Smooth muscle cell of the brain vasculature (primary cell): ENCODE measurements around the gene ZMYND10.
A peak's percentile ranks its signal among the peaks of the same experiment; 100 is the strongest.

Experiments used
- DNase-seq: peaks from one replicate; pipeline ENCODE4 v3.0.0-alpha.2; 2012; ENCODE audit warnings: low read depth, low spot score

ZMYND10 gene

DNA sequence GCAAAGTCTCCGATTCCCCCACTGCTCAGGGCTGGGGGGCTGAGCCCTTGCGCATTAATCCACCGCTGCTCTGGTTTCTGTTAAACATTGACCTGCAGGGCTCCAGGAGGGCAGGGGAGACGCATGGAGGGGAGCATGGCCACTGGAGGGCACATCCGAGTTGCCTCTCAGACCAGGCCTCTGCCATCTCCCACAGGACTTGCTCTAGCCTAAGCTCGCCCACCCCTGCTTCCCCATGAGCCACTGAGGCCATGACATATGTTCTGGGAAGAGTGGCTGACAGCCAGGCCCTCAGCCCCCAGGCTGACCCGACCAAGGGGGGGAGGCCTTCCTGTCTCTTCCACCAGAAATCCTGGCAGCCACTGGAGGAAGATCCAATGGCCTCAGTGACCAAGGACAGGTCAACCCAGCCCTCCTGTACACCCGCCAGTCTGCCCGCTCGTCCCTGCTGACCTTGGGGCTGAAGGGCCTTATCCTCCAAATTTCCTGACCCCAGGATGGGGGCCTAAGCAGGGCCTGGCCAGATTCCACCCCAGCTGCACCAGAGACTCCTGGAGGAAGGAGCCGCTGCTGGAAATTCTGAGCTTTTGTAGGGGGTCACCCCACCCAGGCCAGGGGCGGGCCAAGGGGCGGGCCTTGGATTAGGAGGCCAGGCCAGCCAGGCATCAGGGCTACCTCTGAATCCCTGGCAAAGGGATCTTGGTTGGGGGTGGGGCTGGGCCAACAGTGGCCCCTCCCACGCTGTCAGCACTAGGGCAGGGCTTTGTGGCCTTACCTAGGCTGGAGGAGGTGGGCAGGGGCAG is 42.3 kb downstream of the ZMYND10 start, which contains the start of gene HYAL1:
HYAL1 (minus strand) TSS at position 562 of the 803 bp plus-strand sequence. CDS start 618 bp downstream, outside the sequence.
- DNase-seq = no peak

DNA sequence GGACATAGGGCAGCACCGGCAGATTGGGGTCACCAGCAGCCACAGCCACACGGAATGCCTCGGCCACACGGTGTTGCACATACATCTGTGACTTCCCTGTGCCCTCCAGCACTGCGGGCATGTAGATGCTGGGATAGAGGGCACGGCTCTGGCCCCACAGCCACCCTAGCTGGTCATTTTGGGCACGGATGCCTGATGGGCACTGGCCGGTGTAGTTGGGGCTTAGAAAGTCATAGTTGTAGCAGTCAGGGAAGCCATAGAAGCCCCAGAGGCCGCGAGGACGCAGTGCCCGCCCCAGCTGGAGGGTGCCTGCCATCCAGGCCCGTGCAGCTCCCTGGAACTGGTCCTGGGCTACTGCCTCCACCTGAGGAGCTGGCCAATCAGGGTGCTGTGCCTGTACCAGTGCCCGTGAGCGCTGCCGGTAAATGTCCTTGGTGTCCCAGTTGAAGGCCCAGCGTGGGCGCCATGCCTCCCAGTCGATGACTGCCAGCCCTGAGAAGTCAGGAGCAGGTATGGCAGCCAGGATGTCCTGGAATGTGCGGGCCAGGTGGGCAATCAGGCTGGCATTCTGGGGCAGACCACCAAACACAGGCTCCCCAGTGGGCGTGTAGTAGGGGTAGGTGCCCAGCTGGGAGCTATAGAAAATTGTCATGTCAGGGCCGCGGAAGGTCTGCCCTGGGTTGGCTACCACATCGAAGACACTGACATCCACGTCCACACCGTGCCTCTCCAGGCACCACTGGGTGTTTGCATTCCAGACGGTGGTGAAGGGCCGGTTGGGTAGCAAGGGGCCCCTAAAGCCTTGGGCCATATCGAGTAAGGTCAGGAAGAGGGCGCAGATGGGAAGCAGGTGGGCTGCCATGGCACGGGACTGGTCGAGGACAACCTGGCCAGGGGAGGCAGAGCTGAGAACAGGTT is 43.2 kb downstream of the ZMYND10 start:
- DNase-seq = no peak

DNA sequence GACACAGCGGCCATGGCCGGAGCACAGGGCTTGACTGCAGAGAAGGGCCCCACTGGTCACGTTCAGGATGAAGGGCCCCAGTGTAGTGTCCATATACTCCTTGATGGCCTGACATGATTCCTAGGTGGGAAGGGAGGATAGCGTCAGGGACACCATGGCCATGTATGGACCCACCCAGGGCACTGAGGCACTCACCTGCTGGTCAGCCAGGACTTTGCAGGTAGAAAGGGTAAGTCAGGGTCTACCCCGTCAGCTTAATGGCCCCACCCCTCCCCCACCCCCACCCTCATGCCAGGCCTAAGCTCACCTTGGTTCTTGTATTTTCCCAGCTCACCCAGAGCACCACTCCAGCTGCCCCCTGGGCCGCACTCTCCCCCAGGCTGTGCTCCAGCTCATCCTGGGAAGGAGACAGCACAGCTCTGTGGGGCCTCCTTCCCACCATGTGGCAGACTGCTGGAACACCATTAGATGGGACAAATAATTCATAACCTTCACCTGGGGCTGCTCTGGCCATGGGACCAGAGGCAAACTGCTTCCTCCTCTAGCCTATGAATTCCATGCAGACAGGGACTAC is 44.8 kb downstream of the ZMYND10 start:
- DNase-seq = no peak

DNA sequence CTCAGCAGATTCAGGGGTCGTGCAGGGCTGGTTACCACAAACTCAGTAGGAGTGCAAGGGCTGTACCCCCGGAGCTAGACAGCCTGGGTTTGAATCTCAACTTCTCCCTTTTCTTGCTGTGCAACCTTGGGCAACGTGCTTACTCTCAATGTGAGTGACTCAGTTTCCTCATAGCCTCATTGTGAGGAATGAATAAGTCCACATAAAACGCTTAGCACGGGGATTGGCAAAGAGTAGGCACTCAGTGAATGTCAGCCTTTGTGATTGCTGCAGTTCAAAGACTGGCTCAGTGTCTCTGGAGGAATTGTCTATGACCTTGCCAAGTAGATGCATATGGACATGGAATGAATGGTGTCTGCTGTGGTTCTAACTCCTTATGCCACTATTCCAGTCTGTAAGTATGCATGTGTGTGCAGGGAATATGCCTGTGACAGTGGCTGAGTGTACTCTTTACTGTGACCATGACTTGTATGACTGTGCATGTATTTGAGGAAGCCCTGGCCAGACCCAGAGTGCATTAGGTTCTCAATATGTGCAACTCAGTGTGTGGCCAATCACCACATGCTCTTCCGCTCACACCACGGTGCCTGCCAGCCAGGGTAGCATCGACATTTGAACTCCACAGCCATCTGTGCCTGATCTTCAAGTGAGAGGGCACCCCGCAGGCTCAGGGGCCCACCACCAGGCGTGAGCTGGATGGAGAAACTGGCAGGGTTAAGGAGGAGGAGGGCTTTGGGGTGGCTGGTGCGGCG is 45.4 kb downstream of the ZMYND10 start:
- DNase-seq = no peak

DNA sequence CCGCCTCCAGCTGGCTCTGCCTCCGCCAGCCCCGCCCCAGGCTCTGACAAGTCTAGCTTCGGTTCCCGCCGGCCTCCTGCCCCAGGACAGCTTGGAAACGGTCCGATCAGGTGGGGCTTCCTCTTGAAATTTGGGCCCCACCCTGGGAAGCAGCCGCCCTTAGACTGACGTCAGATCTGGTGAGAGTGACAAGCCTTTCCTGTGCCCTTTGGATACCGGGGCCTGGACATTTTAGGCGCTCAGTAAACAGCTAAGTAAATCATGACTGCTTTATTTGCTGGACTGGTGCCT is 45.9 kb downstream of the ZMYND10 start:
- no peak for DNase-seq

DNA sequence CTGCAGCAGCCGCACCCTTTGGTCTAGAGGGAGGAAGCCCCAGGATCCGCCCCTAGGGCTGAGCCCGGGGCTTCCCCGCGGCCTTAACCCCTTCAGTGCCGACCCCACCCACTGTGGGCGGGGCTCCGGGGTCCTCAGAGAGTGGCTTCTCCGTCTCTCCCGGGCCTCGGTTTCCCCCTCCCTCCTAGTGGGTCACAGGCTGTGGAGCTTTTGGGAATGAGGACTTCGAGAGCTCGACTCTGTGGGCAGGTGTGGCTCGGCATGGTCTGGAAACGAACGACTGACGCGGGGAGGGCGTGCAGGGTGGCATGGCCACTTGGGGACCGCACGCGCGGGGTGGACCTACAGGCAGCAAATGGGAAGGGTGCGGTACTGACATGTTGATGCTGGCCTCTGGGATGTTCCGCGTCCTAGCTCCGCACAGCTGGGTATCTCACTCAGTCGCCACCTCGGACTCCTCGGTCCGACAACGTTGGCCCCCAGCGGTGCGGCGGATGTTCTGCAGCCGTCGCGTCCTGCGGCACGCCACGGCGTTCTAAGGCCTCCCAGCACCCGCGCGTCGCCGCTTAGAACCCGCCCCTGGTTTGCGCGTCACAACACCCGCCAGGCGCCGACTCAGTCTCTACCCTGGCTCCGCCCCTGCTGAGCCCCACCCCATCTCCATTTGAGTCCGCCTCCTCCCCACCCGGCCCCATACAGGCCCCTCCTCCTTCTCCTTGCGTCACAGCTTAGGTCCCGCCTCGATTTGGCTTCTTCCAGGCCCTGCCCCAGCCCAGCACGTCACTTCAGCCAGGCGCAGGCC is 46.5 kb downstream of the ZMYND10 start, which contains the start of the genes HYAL3 and NAA80:
HYAL3 (minus strand) TSS at position 570 of the 802 bp plus-strand sequence. CDS start 3,803 bp downstream, outside the sequence.
NAA80 (minus strand) TSS at position 570 of the 802 bp plus-strand sequence. CDS start 1,942 bp downstream, outside the sequence.
- peak; percentile 99 for DNase-seq

DNA sequence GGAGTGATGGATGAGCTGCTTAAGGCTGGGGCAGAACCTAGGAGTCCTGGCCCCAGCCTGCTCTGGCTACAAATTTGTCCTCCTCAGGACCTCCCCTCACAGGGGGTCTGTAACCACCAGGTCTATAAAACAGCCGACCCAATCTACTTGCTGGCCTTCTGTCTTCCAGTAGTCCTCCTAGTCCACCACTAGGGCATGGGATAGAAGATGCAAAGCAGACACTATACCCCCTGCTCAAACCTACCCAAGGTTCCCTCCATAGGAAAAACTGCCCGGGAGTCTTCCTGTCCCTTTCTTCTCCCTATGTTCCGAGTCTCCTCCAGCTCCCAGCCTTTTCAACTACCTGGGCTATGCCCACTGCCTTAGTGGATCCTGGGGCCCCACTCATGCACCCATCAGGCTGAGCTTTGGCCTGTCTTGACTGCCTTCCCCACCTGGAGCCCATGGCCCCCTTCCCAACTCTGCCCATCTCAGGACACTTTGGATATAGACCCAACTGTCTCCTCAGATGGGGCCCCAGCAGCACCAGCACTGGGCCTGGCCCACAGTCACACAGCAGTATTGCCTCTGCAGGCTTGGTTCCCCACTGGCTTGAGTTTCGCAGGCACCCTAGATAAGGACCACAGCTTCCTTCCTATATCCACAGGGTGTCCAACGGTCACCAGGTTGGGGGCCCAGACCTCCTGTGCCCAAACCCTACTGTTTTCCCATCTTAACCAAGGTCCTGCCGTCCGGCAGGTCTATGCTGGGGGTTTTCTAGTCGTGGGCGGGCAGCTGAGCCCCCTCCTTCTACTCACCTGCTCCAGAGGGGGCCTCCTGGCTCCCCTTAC is 47.4 kb downstream of the ZMYND10 start:
- DNase-seq = no peak

DNA sequence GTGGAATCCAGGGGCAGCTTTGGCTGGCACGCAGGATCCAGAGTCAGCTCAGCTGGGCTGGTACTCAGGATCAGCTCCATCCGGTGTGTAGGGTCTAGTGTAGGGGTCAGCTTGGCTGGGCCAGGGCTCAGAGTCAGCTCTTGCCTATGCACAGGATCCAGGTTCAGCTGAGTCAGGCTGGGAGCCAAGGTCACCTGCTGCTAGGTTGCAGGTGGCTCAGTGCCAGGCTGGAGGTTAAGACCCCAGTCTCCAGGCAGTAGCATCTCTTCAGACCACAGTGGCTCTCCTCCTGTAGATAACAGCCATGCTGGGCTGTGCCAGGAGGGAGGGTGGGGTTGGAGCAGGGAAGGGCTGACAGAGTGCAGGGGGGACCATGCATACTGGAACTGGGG is 48.2 kb downstream of the ZMYND10 start:
- DNase-seq = no peak

DNA sequence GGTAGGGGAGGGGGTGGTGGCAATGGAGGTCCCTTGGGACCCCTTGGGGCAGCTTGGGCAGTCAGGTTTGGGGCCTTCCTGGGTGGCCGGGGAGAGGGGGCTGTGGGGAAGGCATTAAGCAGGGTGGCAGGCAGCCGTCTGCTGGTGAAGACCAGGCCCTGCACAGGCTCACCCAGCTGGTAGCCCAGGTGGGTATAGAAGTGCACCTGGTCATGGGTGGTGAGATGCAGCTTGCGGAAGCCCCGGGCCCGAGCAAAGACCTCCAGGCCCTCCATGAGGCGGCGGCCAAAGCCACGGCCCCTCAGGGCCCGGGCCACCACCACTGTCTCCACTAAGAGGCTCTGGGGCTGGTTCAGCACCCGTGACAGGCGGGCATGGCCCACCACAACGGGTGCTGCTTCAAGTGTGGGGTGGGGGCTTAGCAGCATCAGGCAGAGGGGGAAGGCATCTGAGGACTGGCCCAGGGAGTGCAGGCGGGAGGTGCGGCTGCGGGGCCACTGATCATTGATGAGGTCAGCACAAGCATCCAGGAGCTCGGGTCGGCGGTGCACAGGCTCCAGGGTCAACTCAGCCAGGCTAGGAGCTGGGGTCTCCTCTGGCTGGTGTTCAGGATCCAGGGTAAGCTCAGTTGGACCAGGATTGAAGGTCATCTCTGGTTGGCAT is 48.7 kb downstream of the ZMYND10 start:
- no peak for DNase-seq

DNA sequence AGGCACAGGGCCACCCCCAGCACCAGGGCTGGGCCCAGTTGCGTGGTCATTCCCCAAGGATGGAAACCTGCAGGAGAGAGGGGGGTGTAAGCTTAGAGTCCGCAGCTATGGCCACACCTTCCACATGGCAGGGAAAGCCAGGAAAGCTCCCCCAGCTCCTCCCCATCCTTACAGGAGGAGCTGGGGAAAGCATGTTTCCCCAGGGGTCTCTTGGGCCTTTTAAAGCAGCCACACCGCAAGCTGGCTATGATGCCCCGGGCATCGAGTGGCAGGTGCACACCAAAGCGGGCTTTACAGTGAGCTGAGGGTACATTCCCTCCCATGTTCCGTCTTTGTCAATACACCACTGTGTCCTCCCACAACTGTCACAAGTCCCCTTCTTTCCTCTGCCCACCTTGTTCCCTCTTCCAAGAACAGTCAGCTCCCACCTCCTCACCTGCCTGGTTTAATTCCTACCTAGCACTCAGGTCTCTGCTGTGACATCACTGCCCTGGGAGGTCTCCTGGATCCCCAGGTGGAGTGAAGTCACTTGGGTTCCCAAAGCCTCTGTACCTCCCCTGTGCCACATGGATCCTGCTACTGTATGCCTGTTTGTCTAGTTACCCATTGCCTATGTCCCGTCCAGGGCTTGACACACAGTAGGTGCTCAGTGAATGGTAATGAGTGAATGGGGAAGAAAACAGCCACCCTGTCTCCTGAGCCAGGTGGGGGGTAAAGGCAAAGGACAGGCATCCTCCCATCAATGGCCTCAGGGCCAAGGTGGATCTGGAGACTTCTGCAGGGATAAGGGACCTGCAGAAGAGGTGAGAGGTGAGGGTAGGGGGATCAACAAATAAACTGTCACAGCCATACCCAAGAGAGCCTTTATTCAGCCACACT is 49.7 kb downstream of the ZMYND10 start:
- no peak for DNase-seq

DNA sequence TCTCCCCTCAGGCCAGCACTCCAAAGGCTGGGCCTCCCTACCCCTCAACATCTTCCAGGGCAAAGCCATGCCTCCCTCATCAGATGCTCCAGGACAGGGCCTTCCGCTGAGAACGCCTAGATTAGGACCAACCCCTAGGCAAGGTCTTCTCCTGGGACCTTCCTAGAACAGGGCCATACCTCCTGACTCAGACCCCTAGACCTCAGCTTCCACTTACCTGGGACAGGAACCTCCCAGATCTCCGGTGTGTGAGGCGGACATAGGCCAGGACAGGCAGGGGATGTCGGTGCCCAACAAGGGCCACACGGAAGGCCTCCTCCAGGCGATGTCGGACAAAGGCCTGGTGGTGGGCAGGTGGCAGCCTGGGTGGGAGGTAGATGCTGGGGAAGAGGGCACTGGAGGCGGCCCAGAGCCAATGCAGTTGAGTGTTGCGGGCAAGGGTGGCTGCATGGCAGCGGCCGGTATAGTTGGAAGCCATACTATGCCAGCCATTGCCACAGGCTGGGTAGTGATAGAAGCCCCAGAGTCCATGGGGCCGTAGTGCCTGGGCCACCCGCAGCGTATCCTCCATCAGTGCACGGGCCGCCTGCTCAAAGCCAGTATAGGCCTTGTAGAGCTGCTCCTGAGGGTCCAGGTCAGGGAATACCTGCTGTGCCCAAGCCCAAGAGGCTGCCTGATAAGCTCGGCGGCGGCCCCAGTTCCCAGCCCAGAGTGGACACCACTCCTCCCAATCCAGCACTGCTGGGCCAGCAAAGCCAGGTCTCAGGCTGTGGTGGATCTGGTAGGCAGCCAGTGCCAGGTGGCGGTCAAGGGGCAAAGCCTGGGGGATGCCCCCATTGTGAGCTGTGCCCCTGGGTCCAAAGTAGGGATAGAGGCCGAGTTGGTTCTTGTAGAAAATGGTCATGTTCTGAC is 50.8 kb downstream of the ZMYND10 start:
- no peak for DNase-seq

DNA sequence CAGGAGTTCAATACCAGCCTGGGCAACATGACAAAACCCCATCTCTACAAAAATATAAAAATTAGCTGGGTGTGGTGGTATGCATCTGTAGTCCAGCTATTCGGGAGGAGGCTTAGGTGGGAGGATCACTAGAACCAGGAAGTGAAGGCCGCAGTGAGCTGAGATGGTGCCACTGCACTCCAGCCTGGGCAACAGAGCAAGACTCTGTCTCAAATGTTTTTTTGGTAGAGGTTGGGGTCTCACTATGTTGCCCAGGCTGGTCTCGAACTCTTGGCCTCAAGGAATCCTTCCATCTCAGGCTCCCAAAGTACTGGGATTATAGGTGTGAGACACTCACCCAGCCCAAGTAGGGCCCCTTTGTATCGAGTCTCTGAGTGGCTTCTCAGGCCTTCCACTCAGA is 51.4 kb downstream of the ZMYND10 start:
- no peak for DNase-seq

DNA sequence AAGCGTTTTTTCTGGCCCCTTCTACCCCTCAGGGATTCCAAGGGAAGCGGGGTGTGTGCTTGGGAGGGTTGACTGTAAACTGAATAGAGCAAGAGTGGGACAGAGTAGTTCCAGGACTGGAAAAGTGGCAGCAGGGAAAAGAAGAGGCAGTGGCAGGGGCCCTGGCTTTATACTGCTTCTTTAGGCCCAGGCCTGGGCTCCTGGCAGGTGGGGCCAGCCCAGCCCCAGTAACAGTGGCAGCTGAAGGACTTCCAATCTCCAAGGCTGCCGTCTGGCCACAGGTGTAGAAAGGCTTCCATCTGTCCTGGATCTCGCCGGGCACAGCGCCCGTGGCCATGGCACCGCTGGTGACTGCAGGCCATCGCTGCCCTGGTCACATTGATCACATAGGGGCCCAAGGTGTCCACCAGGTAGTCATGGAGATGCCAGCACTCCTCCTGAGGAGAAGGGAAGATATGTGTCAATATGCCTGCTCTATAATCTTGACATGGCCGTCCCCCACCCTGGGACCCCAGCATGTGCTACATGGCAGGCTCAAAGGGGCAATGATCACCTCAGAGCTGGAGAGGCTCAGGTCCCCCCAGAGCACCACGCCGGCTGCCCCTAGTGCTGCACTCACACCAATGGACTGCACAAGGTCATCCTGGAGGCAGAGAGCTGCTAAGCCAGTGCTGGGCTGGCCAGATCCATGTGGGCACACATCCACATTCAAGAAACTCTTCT is 52.3 kb downstream of the ZMYND10 start:
- no peak for DNase-seq

DNA sequence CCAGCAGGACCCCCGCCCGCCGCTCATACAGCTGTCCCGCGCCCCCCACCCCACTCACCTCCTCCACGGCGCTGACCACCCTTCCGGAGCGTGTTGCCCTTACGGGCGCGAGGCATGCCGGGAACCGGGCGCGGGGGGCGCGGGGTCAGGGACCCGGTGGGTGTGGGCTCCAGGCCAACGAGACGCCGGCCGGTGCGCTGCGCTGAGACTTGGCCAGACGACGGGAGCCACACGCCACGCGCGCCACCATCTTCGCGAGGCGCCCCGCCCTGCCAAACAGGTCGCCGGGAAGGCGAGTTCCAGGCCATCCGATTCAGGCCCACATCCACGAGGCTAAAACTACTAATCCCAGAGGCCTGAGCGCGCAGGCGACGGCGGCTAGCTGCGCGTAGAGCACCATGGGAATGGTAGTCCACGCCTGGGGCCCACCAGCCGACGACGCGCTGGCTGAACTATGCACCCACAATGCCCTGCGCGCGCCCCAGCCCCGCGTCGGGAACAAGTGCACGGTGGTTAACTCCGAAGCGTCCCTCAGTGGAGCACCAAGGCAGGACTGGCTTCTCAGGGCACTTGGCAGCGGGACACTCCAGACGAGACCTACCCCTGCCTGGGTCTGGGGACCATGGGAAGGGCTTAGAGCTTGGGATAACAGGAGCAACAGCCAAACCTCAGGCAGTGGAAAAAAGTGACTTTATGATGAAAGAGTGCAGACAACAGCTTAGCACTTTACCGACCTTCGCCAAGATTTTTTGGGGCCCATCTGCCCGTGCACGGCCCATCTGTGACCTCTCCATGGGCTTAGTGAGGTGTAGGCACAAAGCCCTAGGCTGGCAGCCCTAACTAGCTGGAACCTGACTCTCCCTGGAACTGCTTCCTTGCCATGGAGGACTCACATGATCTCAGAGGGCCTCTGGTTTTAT is 53.1 kb downstream of the ZMYND10 start, which contains the start of gene IFRD2:
IFRD2 (minus strand) TSS at position 271 of the 920 bp plus-strand sequence; CDS start at position 116, 155 bp downstream.
- DNase-seq = peak; percentile 94
